ENCODE results near the gene GJA9. TPM values are rescaled to one million over a fixed set of nuclear protein-coding genes. Genes with fewer than 3 reads are reported as not detected.

The GJA9 gene
- total RNA-seq, 1 donor from 2014 or later = not detected

DNA sequence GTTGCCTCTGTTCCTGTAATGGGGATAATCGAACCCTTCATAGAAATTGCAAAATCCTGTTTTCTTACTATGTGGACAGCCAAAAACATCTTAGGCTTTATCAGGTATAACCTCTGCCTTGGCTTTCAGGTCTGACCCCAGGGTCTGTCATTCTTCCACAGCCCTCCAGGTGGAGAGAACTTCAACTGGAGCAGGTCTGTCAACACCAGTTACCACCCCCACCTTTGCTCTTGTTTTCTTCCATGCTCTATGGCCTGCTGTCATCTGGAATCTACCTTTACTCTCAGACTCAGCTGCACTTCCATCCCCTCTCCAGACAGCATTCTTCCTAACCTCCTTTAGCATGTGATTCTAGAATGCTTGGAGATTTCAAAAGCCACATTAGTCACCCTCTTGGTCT is 10.4 kb upstream of the GJA9 start:
- TF ChIP-seq, protein P1, sequence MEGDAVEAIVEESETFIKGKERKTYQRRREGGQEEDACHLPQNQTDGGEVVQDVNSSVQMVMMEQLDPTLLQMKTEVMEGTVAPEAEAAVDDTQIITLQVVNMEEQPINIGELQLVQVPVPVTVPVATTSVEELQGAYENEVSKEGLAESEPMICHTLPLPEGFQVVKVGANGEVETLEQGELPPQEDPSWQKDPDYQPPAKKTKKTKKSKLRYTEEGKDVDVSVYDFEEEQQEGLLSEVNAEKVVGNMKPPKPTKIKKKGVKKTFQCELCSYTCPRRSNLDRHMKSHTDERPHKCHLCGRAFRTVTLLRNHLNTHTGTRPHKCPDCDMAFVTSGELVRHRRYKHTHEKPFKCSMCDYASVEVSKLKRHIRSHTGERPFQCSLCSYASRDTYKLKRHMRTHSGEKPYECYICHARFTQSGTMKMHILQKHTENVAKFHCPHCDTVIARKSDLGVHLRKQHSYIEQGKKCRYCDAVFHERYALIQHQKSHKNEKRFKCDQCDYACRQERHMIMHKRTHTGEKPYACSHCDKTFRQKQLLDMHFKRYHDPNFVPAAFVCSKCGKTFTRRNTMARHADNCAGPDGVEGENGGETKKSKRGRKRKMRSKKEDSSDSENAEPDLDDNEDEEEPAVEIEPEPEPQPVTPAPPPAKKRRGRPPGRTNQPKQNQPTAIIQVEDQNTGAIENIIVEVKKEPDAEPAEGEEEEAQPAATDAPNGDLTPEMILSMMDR (IDR thresholded peaks at IDR 0.05; ENCODE audit: insufficient read depth, low read length, poor library complexity, severe bottlenecking) = peak; percentile 12
- DNase-seq (ENCODE audit: low read depth) = no peak
- no peaks in the 10 kb centered on the region for H3K27me3 ChIP-seq (ENCODE audit: control insufficient read depth, insufficient read depth, low read length)

DNA sequence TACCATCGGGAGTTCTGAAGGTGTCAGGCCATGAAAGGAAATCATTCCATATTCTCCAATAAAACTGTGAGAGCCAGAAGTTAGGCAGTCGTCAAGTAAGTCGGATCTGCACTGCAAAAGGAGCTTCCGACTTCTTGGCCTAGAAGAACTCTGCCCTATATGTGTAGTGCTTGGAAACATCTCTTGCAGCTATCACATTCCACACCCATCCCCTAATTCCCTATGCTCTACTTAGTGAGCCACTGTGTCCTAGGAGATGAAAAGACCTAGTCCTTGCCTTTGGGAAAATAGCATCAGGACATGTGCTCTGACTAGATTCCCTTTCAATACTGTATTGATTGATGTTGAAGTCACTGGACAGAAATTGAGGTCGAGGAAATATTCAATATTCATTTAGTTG is 8.2 kb upstream of the GJA9 start:
- H3K27me3 ChIP-seq (ENCODE audit: control insufficient read depth, insufficient read depth, low read length) = no peaks in the 10 kb centered on the region
- TF ChIP-seq, protein P1 (IDR thresholded peaks at IDR 0.05; ENCODE audit: insufficient read depth, low read length, poor library complexity, severe bottlenecking) = no peak
- H3K4me3 ChIP-seq (ENCODE audit: low read depth, low read length) = no peak overlapping the region
- H3K36me3 ChIP-seq (ENCODE audit: control insufficient read depth, insufficient read depth, low read length) = no peaks in the 10 kb centered on the region
- no peak for DNase-seq (ENCODE audit: low read depth)

More for the DNA sequence above, 10.4 kb upstream of the GJA9 start:
- H3K36me3 ChIP-seq (ENCODE audit: control insufficient read depth, insufficient read depth, low read length) = no peaks in the 10 kb centered on the region
- H3K4me3 ChIP-seq (ENCODE audit: low read depth, low read length) = no peak overlapping the region

DNA sequence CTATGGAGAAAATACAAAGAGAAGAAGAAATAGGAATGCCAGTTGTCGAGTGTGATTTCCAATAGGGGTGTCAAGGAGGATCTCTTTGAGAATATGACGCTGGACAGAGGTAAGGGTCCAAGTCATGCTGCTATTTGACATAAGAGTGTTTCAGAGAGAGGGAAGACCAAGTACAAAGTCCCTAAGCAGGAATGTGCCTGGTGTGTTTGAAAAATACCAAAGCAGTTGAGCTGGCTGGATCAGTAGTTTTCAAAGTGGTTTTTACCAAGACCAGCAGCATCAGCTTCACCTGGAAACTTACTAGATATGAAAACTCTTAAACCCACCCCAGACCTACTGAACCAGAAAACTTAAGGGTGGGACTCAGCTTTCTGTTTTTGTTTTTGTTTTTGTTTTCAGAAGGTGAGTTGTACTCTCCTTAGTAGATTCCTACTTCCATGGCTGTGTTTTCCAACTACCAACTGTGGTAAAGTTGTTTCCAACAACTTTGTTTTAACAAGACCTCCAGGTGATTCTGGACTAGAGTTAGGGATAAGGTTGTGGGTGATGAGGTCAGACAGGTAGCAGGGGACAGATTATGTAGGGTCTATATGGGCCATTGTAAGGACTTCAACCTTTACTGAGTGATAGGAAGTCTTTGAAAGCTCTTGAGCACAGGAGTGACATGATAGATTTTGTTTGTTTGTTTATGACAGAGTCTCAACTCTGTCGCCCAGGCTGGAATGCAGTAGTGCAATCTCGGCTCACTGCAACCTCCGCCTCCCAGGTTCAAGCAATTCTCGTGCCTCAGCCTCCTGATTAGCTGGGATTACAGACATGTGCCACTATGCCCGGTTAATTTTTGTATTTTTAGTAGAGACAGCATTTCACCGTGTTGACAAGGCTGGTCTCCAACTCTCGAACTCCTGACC is 7.3 kb upstream of the GJA9 start:
- DNase-seq (ENCODE audit: low read depth) = no peak
- H3K36me3 ChIP-seq (ENCODE audit: control insufficient read depth, insufficient read depth, low read length) = no peaks in the 10 kb centered on the region
- no peak overlapping the region for H3K4me3 ChIP-seq (ENCODE audit: low read depth, low read length)
- no peaks in the 10 kb centered on the region for H3K27me3 ChIP-seq (ENCODE audit: control insufficient read depth, insufficient read depth, low read length)
- TF ChIP-seq, protein P1 (IDR thresholded peaks at IDR 0.05; ENCODE audit: insufficient read depth, low read length, poor library complexity, severe bottlenecking) = no peak

GRCh38 chr1:38885092-38885491 is 3.7 kb upstream of the GJA9 start:
- TF ChIP-seq, protein P1 (IDR thresholded peaks at IDR 0.05; ENCODE audit: insufficient read depth, low read length, poor library complexity, severe bottlenecking) = no peak
- DNase-seq (ENCODE audit: low read depth) = no peak
- H3K36me3 ChIP-seq (ENCODE audit: control insufficient read depth, insufficient read depth, low read length) = no peaks in the 10 kb centered on the region
- no peaks in the 10 kb centered on the region for H3K27me3 ChIP-seq (ENCODE audit: control insufficient read depth, insufficient read depth, low read length)
- H3K4me3 ChIP-seq (ENCODE audit: low read depth, low read length) = no peak overlapping the region

DNA sequence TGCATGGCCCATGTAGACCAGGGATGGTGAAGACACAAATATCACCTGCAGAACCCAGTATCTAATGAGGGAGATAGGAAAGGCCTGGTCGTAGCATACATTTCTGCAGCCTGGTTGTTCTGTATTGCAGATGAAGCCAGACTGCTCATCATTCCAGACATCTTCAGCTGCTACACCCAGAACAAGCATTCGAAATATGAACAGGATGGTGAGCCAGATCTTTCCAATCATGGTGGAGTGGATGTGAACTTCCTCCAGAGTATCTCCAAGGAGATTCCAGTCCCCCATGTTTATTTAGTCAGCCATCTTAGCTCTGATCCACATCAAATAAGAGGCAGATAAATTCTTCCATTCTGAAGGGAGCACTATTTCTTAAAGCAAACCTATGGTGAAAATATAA is 5.6 kb downstream of the GJA9 start:
- Histone ChIP-seq H3K27me3 (ENCODE audit: control insufficient read depth, insufficient read depth, low read length) (no peaks in the 10 kb centered on the region), H3K36me3 (ENCODE audit: control insufficient read depth, insufficient read depth, low read length) (no peaks in the 10 kb centered on the region), H3K4me3 (ENCODE audit: low read depth, low read length) (no peak overlapping the region)
- TF ChIP-seq, protein P1 (IDR thresholded peaks at IDR 0.05; ENCODE audit: insufficient read depth, low read length, poor library complexity, severe bottlenecking) = no peak
- no peak for DNase-seq (ENCODE audit: low read depth)
